Endothelial cell of umbilical vein (primary cell): ENCODE measurements around the gene MITF. TPM values are rescaled to one million over a fixed set of nuclear protein-coding genes. Genes with fewer than 3 reads are reported as not detected.

ENCODE experiments used
- BruUV-seq: library from RNA; stranded (reverse); fragments of 400-500 nt; replicated peaks from 2 replicates; lab custom pipeline; 2021; lab: Mats Ljungman, UMichigan
- CTCF ChIA-PET: fragments of 300-600, 350-600 bp; sonication (Branson Sonifier 250); formaldehyde crosslinking; loops from one replicate; lab custom pipeline; 2021; ENCODE audit warnings: antibody characterized with exemption, inconsistent platforms; lab: Charles Lee
- POLR2A ChIA-PET: fragments of 300-600, 350-600 bp; sonication (Branson Sonifier 250); formaldehyde crosslinking; loops from one replicate; lab custom pipeline; 2021; ENCODE audit warnings: antibody characterized with exemption, inconsistent platforms; lab: Charles Lee
- DNase-seq: peaks from one replicate; pipeline ENCODE4 v3.0.0-alpha.2; 2011; ENCODE audit warnings: low read depth, low spot score
- FAIRE-seq: peaks from 2 replicates; lab custom pipeline; 2011; peaks lifted over from hg19 to GRCh38; lab: Jason Lieb, UNC
- H2AFZ ChIP-seq: 2 replicates; pipeline ENCODE4 v1.6.0; 2012; ENCODE audit warnings: low read depth, low read length, control low read depth, inconsistent platforms
- H3K27ac ChIP-seq: 2 replicates; pipeline ENCODE4 v1.5.1; 2011; ENCODE audit warnings: low read depth, mild to moderate bottlenecking, control low read depth, low read length, moderate library complexity; ENCODE audit not compliant: insufficient read depth
- H3K27me3 ChIP-seq, 2 experiments: 2 replicates each; pipeline versions ENCODE4 v1.6.0 to v1.6.1; 2011; ENCODE audit warnings: low read length in 2 of 2, mixed read lengths in 1 of 2; ENCODE audit not compliant: control insufficient read depth in 2 of 2, insufficient read depth in 2 of 2
- H3K36me3 ChIP-seq, 2 experiments: 2 replicates in 1 of 2; 3 replicates in 1 of 2; pipeline ENCODE4 v1.5.1; 2011; ENCODE audit warnings: low read length in 2 of 2, mild to moderate bottlenecking in 1 of 2, moderate library complexity in 1 of 2; ENCODE audit not compliant: control insufficient read depth in 2 of 2, insufficient read depth in 2 of 2; ENCODE audit errors: extremely low read depth in 1 of 2
- H3K4me1 ChIP-seq: 3 replicates; pipeline ENCODE4 v1.5.1; 2011; ENCODE audit warnings: mild to moderate bottlenecking, low read length; ENCODE audit not compliant: control insufficient read depth, insufficient read depth; ENCODE audit errors: extremely low read depth
- H3K4me2 ChIP-seq: 2 replicates; pipeline ENCODE4 v1.6.1; 2011; ENCODE audit warnings: low read length, control low read depth, mixed read lengths; ENCODE audit not compliant: insufficient read depth
- H3K4me3 ChIP-seq, 3 experiments: fragments of 200-600 bp in 1 of 3; sonication (generic), shearing (Covaris generic) in 1 of 3; replicated peaks in 1 of 3; 2 replicates each; pipeline ENCODE4 v1.5.1; 2011 to 2016; ENCODE audit warnings: control low read depth in 3 of 3, low read length in 3 of 3, mild to moderate bottlenecking in 2 of 3, inconsistent platforms in 1 of 3, low read depth in 1 of 3, moderate library complexity in 1 of 3; ENCODE audit not compliant: insufficient read depth in 1 of 3
- H3K79me2 ChIP-seq: 2 replicates; pipeline ENCODE4 v1.6.0; 2012; ENCODE audit warnings: low read length, inconsistent platforms; ENCODE audit not compliant: control insufficient read depth, insufficient read depth
- H3K9ac ChIP-seq: replicated peaks from 2 replicates; pipeline ENCODE3; 2011; ENCODE audit warnings: low read length, control low read depth; ENCODE audit not compliant: insufficient read depth; ENCODE audit errors: extremely low read depth
- H3K9me1 ChIP-seq: replicated peaks from 3 replicates; pipeline ENCODE4 v1.6.0; 2011; ENCODE audit warnings: mild to moderate bottlenecking, low read length; ENCODE audit not compliant: control insufficient read depth, insufficient read depth; ENCODE audit errors: extremely low read depth
- H3K9me3 ChIP-seq: replicated peaks from 2 replicates; pipeline ENCODE4 v1.5.1; 2012; ENCODE audit warnings: low read length, inconsistent platforms; ENCODE audit not compliant: control insufficient read depth, insufficient read depth
- H4K20me1 ChIP-seq: replicated peaks from 2 replicates; pipeline ENCODE3; 2011; ENCODE audit warnings: mild to moderate bottlenecking, low read length; ENCODE audit not compliant: control insufficient read depth, insufficient read depth; ENCODE audit errors: extremely low read depth
- CTCF ChIP-seq, 2 donors: IDR thresholded peaks; 1 replicate in 1 of 2; 2 replicates in 1 of 2; pipeline ENCODE4 v1.5.1; 2011; ENCODE audit warnings: low read length in 2 of 2, mild to moderate bottlenecking in 2 of 2, moderate library complexity in 2 of 2, control low read depth in 1 of 2, inconsistent platforms in 1 of 2, low read depth in 1 of 2; ENCODE audit not compliant: insufficient read depth in 1 of 2; ENCODE audit errors: extremely low read depth in 1 of 2
- EZH2 ChIP-seq: IDR thresholded peaks from 2 replicates; pipeline ENCODE4 v1.6.1; 2012; ENCODE audit warnings: borderline replicate concordance, low read depth, mild to moderate bottlenecking, moderate library complexity, low read length, inconsistent platforms; ENCODE audit not compliant: severe bottlenecking
- FOS ChIP-seq: IDR thresholded peaks from 2 replicates; pipeline ENCODE4 v1.6.1; 2011; ENCODE audit warnings: mild to moderate bottlenecking, low read length, moderate library complexity, borderline replicate concordance; ENCODE audit not compliant: insufficient read depth
- GATA2 ChIP-seq: IDR thresholded peaks from 2 replicates; pipeline ENCODE4 v1.7.0; 2011; ENCODE audit warnings: low read depth, mild to moderate bottlenecking, moderate library complexity, mixed read lengths, low read length; ENCODE audit not compliant: insufficient read length, insufficient read depth
- JUN ChIP-seq: IDR thresholded peaks from 2 replicates; pipeline ENCODE4 v1.6.1; 2011; ENCODE audit warnings: borderline replicate concordance, low read depth; ENCODE audit not compliant: insufficient read length, insufficient read depth
- MAX ChIP-seq: IDR thresholded peaks from 2 replicates; pipeline ENCODE4 v1.6.1; 2011; ENCODE audit not compliant: insufficient read depth, insufficient read length
- MYC ChIP-seq: IDR thresholded peaks from one replicate; pipeline ENCODE4 v1.6.1; 2011; ENCODE audit warnings: mild to moderate bottlenecking, low read depth, low read length
- POLR2A ChIP-seq: IDR thresholded peaks from 2 replicates; pipeline ENCODE4 v1.6.1; 2012; ENCODE audit warnings: low read depth, mild to moderate bottlenecking, control low read depth, low read length
- POLR2AphosphoS5 ChIP-seq: IDR thresholded peaks from 2 replicates; pipeline ENCODE4 v1.6.1; 2012; ENCODE audit warnings: low read depth, mild to moderate bottlenecking, control low read depth, low read length, moderate library complexity; ENCODE audit not compliant: insufficient read depth
- dilution Hi-C: fragments of 300-500 bp; cut with MboI; formaldehyde crosslinking; loops from one replicate; pipeline ENCODE4 v1.15.0; 2019; ENCODE audit warnings: low sequenced_read_pairs; ENCODE audit not compliant: extremely low pct_ligation_motif_present
- intact Hi-C: fragments of 100-400 bp; cut with micrococcal nuclease; formaldehyde crosslinking; loops from one replicate; pipeline ENCODE4 v1.10.0; 2022
- polyA plus RNA-seq, 4 experiments: library from polyadenylated mRNA; depleted of rRNA in 3 of 4; stranded (reverse) in 3 of 4; unstranded in 1 of 4; fragments of >200 nt; gene quantifications; 2 replicates each; pipeline versions ENCODE4 v1.2.1 to v1.2.3, GENCODE V29; 2011 to 2012; ENCODE audit warnings: missing spikeins in 1 of 4
- total RNA-seq: library from RNA; stranded (reverse); gene quantifications from 2 replicates; pipeline ENCODE4 v1.2.3, GENCODE V29; 2021

MITF gene
- total and polyA plus RNA-seq, 2 donors (not counting 3 experiments of a cell fraction or from before 2014, with no cell fraction given) = 1.6 to 2.5 TPM

DNA sequence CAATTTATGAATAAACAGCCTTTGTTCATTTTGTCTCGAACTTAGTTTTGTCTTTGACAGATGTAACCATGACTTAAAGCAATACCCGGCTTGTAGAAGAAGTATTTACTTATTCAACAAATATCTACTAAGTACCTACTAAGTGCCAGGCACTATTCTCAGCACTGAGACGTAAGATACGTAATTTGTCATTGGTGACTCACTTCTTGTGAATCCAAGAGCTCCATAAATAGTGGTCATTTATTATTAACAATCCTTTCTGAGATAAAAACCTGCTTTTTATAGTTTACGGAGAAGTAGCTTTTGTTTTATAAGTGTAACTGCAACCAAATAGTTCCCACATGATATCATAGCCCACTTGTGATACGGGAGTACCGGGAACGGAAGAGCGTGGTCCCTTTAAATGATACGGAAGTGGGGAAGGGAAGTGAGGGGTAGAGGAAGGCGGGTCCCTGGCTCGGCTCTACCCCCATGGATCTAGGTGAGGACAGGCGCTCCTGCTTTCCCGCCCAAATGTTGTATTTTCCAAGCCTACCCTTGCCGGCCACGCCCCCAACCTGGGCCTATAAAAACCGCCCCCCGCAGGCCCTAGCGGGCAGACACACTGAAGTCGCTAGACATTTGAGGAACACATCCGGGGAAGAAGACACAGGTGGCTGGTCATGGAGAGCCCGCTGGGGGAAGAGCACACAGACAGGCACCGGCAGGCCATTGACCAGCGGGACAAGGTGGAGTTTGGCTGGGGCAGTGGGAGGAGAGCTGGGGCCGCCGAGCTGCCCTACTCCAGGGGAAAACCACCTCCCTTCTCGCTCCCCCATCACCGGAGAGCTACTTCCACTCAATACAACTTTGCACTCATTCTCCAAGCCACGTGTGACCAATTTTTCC is 260.1 kb downstream of the MITF start, which contains the start of gene SAMMSON:
SAMMSON (plus strand) TSS at position 594 of the 888 bp plus-strand sequence.
- no peaks in the 10 kb centered on the region for H3K4me1 ChIP-seq
- POLR2A ChIA-PET = no interaction called here
- no peak for FAIRE-seq
- H3K27me3 ChIP-seq = no peaks in the 10 kb centered on the region
- H2AFZ ChIP-seq = no peak within 1 kb of the TSS
- intact Hi-C loops (no loop called here), dilution Hi-C loops (no loop called here)
- no peaks in the 10 kb centered on the region for H4K20me1 ChIP-seq
- H3K79me2 ChIP-seq = no peaks in the 10 kb centered on the region
- H3K4me3 ChIP-seq = no peak within 1 kb of the TSS
- H3K9ac ChIP-seq = no peak within 1 kb of the TSS
- TF ChIP-seq POLR2AphosphoS5 (no peak), POLR2A (no peak), CTCF (IDR thresholded peaks at IDR 0.05; ENCODE audit: extremely low read depth in 1 of 2, insufficient read depth in 1 of 2, low read depth in 1 of 2, low read length in 2 of 2) (no peak), GATA2 (no peak), MAX (no peak), MYC (no peak), EZH2 (no peak), FOS (no peak), JUN (no peak)
- no peak within 1 kb of the TSS for H3K27ac ChIP-seq
- H3K36me3 ChIP-seq = no peaks in the 10 kb centered on the region
- CTCF ChIA-PET = no interaction called here
- BruUV-seq = no TSS peak
- no peak within 1 kb of the TSS for H3K4me2 ChIP-seq
- H3K9me1 ChIP-seq = no peaks in the 10 kb centered on the region
- DNase-seq = no peak
- H3K9me3 ChIP-seq = no peaks in the 10 kb centered on the region
